Skin epidermis (tissue), 12 donors: ENCODE results near the gene EML2.

Experiments
- H3K27ac ChIP-seq, 21 experiments: fragments of 200-600 bp; sonication (generic) in 11 of 21; one replicate each; pipeline ENCODE4 v1.5.0; 2020; ENCODE audit warnings: mild to moderate bottlenecking in 3 of 21, inconsistent platforms in 2 of 21, moderate library complexity in 2 of 21
- H3K4me3 ChIP-seq, 7 experiments: fragments of 200-600 bp; sonication (generic) in 2 of 7; one replicate each; pipeline ENCODE4 v1.5.0; 2020; ENCODE audit warnings: inconsistent platforms in 2 of 7, mild to moderate bottlenecking in 2 of 7, moderate library complexity in 1 of 7

EML2 gene

DNA sequence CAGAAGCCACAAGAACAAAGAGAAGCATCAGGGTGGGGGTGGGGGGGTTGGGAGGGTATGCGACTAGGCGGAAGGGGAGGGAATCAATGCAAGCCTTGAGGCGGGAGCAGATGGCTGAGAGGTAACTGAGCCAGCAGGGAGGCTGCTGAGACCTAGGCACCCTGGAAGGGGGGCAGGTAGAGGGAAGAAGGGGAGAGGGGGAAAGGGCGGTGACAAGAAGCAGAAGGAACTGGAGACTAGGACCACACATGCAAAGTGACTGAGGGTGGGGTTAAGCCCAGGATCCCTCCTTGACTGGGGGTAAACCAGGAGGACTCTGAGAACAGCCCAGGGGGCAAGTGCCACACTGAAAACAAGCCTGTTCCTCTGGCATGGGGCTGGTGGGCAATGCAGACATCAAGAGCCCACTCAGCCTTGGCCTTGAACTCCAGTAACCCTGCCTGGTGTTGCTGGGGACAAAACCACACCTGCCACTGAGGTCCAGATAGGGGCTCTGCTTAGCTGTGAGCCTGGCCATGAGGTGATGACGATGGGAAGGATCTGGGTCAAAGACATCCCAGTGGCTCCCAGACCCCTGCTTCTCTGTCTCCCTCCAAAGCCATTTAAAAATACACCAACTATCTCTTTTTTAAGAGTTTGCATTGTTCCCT is 74.9 kb downstream of the EML2 start:
- H3K27ac ChIP-seq: no peak overlapping the region

DNA sequence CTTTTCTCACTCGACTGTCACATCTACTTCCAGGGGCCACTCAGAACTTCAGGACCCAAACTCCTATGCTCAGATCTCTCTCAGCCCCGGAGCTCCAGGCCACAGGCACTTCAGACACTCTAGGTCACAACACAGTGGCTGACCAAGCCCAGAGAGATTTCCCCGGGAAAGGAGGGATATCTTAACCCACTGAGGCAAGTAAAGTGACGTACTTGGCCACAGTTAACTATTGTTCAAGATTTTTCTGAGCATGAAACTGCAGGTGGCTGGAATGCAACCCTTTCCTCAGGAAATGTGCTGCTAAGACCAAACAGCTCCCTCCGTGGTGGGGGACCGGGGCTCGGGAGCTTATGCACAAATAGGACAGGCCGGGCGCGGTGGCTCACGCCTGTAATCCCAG is 78.5 kb downstream of the EML2 start:
- Histone ChIP-seq H3K4me3 (no peak overlapping the region), H3K27ac (no peak overlapping the region)

More for the DNA sequence above, 74.9 kb downstream of the EML2 start:
- no peak overlapping the region for H3K4me3 ChIP-seq

DNA sequence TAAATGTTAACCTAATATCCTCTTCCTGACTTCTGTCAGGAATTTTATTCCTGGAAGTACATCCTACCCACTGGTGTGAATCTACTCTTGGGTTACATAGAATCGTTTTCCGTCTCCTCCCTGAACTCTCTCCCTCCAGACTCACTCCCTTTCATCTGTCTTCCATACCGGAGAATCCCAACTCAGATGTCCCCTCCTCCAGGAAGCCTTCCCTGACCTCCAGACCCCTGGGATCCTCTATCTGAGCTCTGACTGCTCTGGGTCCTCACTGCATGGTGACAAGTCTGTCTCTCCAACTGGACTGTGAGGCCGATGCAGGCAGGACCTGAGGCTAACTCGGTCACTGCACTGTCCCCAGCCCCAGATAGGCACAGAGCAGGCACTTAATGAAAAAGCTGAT is 79.2 kb downstream of the EML2 start:
- no peak overlapping the region for H3K4me3 ChIP-seq
- H3K27ac ChIP-seq: no peak overlapping the region
